HUDEP-2 (cell line): ENCODE data around the gene GATA6.

ENCODE experiments used
- DNase-seq, 76 experiments: peaks; one replicate each; lab custom pipeline; 2025; ENCODE audit not compliant: unreplicated experiment in 76 of 76; lab: John Stamatoyannopoulos, UW

The GATA6 gene

GRCh38 chr18:22230471-22230945 lies 61.1 kb downstream of the GATA6 start:
- DNase-seq: no peak

GRCh38 chr18:22233266-22233665 lies 63.9 kb downstream of the GATA6 start:
- no peak for DNase-seq

GRCh38 chr18:22238036-22238435 lies 68.6 kb downstream of the GATA6 start:
- no peak for DNase-seq

GRCh38 chr18:22238681-22239080 lies 69.3 kb downstream of the GATA6 start:
- DNase-seq: no peak

GRCh38 chr18:22241921-22242361 lies 72.6 kb downstream of the GATA6 start:
- no peak for DNase-seq

GRCh38 chr18:22243513-22243912 lies 74.1 kb downstream of the GATA6 start:
- DNase-seq: no peak

GRCh38 chr18:22250026-22250425 lies 80.6 kb downstream of the GATA6 start:
- DNase-seq: no peak

GRCh38 chr18:22250591-22250996 lies 81.2 kb downstream of the GATA6 start:
- no peak for DNase-seq
